Measurements from ENCODE around the gene ZFP91.

- TF ChIP-seq SUZ12 (IDR thresholded peaks at IDR 0.05): no peak
- TF ChIP-seq FOXM1 (IDR thresholded peaks at IDR 0.05; ENCODE audit: borderline replicate concordance): no peak
- TF ChIP-seq ELF4 (IDR thresholded peaks at IDR 0.05): no peak
- no peak for TF ChIP-seq BHLHE40 (IDR thresholded peaks at IDR 0.05; ENCODE audit: borderline replicate concordance)
- no peak for TF ChIP-seq TARDBP (IDR thresholded peaks at IDR 0.05)
- no peak for TF ChIP-seq ZNF384 (IDR thresholded peaks at IDR 0.05)
- TF ChIP-seq FOXK2 (IDR thresholded peaks at IDR 0.05): no peak
Measured at GRCh38 chr11:58567889-58568512, 10.9 kb upstream of the ZFP91 start.
